Brain microvascular endothelial cell (primary cell): ENCODE measurements around the gene SEC23B.

Experiments used
- DNase-seq: peaks from one replicate; pipeline ENCODE4 v3.0.0-alpha.2; 2020
- H3K27ac ChIP-seq: fragments of 250-450 bp; sonication (Bioruptor Pico); 2 replicates; pipeline ENCODE4 v1.5.1; 2020; ENCODE audit warnings: mild to moderate bottlenecking, moderate library complexity
- H3K27me3 ChIP-seq: fragments of 250-450 bp; sonication (Bioruptor Pico); replicated peaks from 2 replicates; pipeline ENCODE4 v1.5.1; 2020; ENCODE audit warnings: mild to moderate bottlenecking
- H3K36me3 ChIP-seq: fragments of 250-450 bp; sonication (Bioruptor Pico); replicated peaks from 2 replicates; pipeline ENCODE4 v1.5.1; 2020; ENCODE audit warnings: mild to moderate bottlenecking
- H3K4me3 ChIP-seq: 2 replicates; pipeline ENCODE4 v1.5.1; 2011; ENCODE audit warnings: low read depth, mild to moderate bottlenecking, control low read depth, low read length, moderate library complexity
- CTCF ChIP-seq: IDR thresholded peaks from 2 replicates; pipeline ENCODE4 v1.5.1; 2011; ENCODE audit warnings: low read depth, mild to moderate bottlenecking, moderate library complexity, low read length, control low read depth, inconsistent platforms; ENCODE audit errors: missing control alignments
- in situ Hi-C: cut with HindIII; loops from 2 replicates; pipeline ENCODE4 v1.10.0; 2017; ENCODE audit warnings: low sequenced_read_pairs, low pct_ligation_motif_present

Gene SEC23B

DNA sequence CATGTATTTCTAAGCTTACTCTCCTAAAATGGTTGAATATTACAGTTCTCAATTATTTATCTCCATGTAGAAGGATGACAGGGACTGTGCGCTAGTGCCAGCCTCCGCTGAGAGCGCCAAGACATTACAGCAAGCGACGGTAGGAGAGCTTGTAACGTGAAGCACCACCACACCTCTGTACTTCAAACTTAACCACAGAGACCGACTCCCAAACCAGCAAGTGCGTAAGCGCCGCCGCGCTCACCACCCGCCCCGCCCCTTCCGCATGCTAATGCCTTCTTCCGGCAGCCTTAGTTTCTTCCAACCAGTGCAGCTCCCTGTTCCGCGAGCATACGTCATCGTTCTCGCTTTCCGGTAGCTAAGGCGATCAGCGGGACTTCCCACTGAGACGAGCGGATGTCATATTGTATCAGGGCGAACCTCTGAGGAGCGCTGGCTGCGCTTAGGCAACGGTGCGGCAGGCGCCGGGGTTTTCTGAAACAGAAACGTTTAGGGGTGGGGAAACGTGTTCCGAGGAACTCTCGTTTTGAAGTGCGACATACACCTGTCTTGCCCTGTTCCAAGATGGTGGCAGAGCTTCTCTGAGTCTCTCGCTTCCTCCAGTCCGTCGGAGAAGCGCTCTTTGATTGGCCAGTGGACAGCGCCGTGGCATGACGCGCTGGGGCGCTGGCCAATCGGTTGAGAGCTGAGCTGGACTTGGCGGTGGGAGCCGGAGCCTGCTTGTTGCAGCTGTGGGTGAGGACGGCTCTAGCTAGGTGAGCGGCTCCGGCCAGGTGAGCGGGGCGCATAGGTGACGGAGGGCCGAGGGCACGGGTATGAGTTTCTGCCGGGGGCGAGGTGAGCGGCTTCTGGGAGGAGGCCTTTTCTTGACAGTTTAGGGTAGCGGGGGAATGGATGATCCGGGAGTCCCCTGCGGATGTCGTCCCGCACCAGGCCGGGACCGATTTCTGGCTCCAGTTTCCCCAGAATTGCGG, at the start of gene SEC23B:
Gene SEC23B (plus strand): TSS at position 723 of the 974 bp plus-strand sequence. CDS start 2,896 bp downstream, outside the sequence.
- H3K36me3 ChIP-seq, result peaks cover 11% of the 10 kb centered on the region
- peak; percentile 97 for DNase-seq
- H3K27ac ChIP-seq, result peak within 1 kb of the TSS; percentile 84
- H3K27me3 ChIP-seq, result no peaks in the 10 kb centered on the region
- no peak for TF ChIP-seq CTCF
- in situ Hi-C loops, result no loop called here
- peak within 1 kb of the TSS; percentile 95 for H3K4me3 ChIP-seq

GRCh38 chr20:18465536-18466200, 42.1 kb upstream of the SEC23B start:
- H3K27me3 ChIP-seq, result no peaks in the 10 kb centered on the region
- no peak for DNase-seq
- in situ Hi-C loops, result no loop called here
- no peak overlapping the region for H3K4me3 ChIP-seq
- no peak for TF ChIP-seq CTCF
- H3K27ac ChIP-seq, result no peak overlapping the region
- H3K36me3 ChIP-seq, result no peaks in the 10 kb centered on the region

DNA sequence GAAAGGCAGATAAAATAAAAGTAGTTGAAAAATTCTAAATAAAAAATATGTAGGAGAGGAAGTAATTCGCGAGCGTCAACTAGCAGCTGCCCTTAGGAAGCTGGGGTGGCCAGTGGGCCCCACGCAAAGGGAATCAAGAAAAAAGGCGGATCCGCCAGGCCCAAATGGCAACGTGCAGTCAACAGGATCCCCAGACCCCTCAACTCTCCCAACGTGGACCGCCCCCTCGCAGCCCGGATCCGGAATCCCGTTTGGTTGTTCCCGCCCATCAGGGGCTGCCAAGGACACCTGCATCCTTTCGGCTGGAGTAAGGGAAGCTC, 41.2 kb upstream of the SEC23B start:
- no peak overlapping the region for H3K27ac ChIP-seq
- H3K27me3 ChIP-seq, result no peaks in the 10 kb centered on the region
- no peak for DNase-seq
- peaks cover under 1% of the 10 kb centered on the region for H3K36me3 ChIP-seq
- TF ChIP-seq CTCF, result no peak
- in situ Hi-C loops, result no loop called here
- H3K4me3 ChIP-seq, result peak overlapping the region; percentile 94

- TF ChIP-seq CTCF, result no peak
These were observed 40.6 kb upstream of the SEC23B start, which contains the start of the genes DZANK1 and POLR3F for GRCh38 chr20:18466894-18467730. Gene DZANK1, minus strand, starts transcription at chr20:18467030. Its CDS starts 1,672 bp downstream, at chr20:18465358. Gene POLR3F, plus strand, starts transcription at chr20:18467390. Its CDS starts 117 bp downstream, at chr20:18467507.

GRCh38 chr20:18477218-18477617, 30.5 kb upstream of the SEC23B start:
- H3K36me3 ChIP-seq, result peaks cover 33% of the 10 kb centered on the region
- H3K27ac ChIP-seq, result no peak overlapping the region
- no peak overlapping the region for H3K4me3 ChIP-seq
- in situ Hi-C loops, result no loop called here
- no peak for DNase-seq
- TF ChIP-seq CTCF, result no peak
- no peaks in the 10 kb centered on the region for H3K27me3 ChIP-seq

More at GRCh38 chr20:18466894-18467730, 40.6 kb upstream of the SEC23B start, which contains the start of the genes DZANK1 and POLR3F:
- DNase-seq, result peak; percentile 95
- in situ Hi-C loops, result no loop called here
- Histone ChIP-seq H3K27me3 (no peaks in the 10 kb centered on the region), H3K4me3 (peak within 1 kb of the TSS; percentile 94), H3K36me3 (peaks cover 2% of the 10 kb centered on the region), H3K27ac (peak within 1 kb of the TSS; percentile 100)
